Activated T-cell treated with anti-CD3 and anti-CD28 coated beads for 48 hours (primary cell): ENCODE data around the gene VSIG8.
A peak's percentile ranks its signal among the peaks of the same experiment; 100 is the strongest.
"Not testable (repeated sequence)": the region's sequence is repeated elsewhere in the genome, so short reads cannot be mapped to it uniquely, and the experiment has no call there.

Source experiments
- DNase-seq: peaks from one replicate; pipeline ENCODE4 v3.0.0-alpha.2; 2020; ENCODE audit warnings: low read depth

The VSIG8 gene, protein sequence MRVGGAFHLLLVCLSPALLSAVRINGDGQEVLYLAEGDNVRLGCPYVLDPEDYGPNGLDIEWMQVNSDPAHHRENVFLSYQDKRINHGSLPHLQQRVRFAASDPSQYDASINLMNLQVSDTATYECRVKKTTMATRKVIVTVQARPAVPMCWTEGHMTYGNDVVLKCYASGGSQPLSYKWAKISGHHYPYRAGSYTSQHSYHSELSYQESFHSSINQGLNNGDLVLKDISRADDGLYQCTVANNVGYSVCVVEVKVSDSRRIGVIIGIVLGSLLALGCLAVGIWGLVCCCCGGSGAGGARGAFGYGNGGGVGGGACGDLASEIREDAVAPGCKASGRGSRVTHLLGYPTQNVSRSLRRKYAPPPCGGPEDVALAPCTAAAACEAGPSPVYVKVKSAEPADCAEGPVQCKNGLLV

DNA sequence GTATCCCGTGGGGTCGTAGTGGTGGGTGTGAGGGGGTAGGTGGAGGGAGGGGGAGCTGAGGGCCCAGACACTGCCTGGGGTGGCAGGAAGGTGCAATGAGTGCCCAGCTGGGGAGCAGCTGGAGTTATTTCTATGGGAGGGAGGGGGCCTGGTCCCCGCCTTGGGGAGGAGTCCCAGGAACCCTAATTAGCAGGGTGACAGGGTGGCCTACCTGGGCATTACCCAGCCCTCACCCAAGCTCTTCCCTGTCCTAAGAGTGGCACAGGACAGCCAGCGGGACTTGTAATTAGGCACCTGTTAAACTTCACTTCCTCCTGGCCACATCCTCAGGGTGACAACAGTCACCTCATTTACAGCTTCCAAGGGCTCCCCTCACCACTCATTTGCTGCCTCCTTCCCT is at the start of gene VSIG8:
Gene VSIG8 (minus strand): TSS at position 101 of the 400 bp plus-strand sequence. CDS start 136 bp downstream, outside the sequence.
- no peak for DNase-seq

DNA sequence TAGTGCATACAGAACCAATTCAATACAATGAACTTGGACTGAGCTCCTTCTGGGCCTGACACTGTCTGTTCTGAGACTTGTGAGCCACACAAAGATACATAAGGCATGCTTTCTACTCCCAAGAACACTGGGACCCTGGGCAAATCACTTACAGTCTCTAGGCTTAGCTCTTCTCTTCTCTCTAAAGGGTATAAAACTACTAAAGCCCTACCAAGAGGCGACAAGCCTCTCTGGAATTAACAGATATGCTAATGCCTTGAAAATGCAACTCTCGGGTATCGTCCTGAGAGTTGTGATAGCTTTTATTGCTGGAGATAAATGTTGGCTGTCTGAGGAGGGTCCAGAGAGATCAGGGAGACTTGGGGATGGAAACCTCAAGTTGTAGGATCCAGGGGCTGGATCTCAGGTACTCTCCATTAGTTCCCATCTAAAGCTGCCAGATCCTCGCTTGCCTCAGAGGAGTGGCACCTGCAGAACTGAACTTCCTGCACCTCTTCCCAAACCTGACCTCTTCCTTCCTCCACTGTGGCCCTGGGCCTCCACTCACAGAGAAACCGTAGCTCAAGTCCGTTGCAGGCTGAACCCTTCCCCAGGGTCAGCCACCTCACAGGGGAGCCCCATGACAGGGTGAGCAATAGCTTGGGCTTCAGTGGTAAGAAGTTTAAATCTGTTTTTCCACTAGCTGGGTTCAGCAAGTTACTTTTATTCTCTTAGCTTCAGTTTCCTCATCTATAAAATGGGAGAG is 49.0 kb upstream of the VSIG8 start:
- DNase-seq, result no peak

DNA sequence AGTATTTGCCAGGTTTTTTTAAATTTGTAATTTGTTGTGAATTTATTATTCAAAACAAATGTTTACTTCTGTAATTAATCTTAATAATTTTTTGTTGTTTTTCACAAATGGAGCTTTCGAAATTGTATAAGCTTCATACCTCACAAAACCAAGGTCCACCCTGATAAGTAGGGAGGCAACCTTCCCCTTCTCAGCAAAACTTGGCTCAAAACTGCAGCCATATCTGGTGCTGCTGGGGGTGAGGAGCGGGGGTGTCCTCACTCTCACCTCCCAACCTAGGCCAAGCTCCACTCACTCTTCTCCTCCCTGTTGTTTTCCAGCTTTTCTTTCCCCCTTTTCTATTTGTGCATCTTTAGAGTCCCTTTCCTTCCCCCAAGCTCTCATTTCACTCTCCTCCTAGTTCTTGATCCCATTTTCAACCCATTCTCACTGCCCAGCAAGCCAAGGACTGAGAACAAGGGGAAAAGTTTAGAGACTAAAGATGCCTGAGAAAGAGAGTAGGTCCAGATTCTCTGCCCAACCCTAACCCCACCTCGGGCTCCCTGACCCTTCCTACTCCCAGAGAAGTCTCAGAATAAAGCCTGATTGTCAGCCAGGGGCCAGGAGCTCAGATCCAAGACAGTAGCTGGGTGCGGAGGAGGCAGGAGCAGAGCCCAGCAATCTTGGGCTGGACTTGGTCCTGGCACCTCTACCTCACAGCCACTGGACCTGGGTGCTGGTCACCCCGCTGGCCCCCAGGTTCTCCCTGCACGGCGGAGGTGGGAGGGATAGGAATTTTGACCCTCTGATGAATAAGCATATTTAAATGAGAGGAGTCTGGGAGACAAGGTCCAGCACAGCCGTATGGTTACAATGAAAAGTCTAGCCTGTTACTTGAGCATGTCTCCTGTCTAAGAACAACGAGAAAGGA is 45.8 kb upstream of the VSIG8 start:
- no peak for DNase-seq

DNA sequence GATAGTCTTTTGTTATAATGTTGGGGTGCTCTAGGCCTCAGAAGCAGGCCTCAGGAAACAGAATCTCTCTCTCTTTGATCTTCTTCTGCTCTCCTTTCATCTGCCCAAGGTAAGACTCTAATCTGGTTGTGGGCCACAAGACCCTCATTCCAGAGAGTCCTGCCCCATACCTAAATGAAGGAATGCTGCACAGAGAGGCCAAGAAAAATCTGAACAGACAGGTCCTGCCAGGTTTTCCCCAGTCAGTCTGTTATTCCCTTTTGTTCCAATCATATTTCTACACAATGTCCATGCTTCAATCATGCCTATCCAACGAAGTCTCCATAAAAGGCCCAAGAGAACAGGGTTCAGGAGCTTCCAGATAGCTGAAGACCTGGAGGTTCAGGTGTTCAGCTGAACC is 44.5 kb upstream of the VSIG8 start:
- no peak for DNase-seq

DNA sequence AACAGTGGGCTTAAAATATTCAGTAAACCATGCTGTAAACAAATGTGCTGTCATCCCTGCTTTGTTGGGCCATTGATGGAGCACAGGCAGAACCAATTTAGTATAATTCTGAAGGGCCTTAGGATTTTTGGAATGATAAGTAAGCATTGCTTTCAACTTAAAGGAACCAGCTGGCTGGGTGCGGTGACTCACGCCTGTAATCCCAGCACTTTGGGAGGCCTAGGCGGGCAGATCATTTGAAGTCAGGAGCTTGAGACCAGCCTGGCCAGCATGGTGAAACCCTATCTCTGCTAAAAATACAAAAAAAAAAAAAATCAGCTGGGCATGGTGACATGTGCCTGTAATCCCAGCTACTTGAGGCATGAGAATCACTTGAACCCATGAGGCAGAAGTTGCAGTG is 41.6 kb upstream of the VSIG8 start:
- not testable (repeated sequence) for DNase-seq

DNA sequence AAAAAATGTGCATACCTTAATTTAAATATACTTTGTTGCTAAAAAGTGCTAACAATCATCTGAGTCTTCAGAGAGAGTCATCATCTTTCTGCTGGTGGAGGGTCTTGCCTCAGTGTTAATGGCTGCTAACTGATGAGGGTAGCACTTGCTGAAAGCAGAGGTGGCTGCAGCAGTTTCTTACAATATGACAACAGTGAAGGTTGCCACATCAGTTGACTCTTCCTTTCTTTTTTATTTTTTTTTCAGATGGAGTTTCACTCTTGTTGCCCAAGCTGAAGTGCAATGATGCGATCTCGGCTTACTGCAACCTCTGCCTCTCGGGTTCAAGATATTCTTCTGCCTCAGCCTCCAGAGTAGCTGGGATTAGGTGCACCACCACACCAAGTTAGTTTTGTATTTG is 40.1 kb upstream of the VSIG8 start:
- DNase-seq, result no peak

DNA sequence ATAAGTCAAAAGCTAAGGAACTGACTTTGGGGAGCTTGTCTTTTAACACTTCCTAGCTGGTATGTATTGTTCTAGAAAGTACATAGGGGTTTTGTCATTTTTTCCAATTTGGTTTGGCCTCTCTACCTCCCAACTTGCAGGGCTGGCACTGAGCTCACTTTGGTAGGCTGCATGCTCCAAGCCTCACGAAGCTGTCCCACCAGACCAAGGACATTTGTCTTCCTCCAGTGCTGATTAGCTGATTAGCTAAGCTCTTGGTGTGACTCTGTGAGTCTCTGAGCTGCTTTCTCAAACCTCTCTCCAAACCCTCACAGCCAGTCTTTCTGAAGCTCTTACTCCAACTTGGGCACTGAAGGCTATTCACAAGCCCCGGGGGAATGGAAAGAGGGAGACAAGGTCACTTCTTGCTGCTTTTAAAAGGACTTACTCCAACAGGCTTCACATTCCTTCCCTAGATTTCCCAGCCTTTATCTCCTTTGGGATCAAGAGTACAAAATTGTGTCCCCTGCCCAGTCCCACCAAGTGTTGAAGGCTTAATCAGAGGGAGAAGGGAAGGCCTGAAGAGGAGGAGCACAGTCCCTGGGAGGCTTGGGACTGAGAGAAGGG is 38.4 kb upstream of the VSIG8 start:
- DNase-seq, result no peak

DNA sequence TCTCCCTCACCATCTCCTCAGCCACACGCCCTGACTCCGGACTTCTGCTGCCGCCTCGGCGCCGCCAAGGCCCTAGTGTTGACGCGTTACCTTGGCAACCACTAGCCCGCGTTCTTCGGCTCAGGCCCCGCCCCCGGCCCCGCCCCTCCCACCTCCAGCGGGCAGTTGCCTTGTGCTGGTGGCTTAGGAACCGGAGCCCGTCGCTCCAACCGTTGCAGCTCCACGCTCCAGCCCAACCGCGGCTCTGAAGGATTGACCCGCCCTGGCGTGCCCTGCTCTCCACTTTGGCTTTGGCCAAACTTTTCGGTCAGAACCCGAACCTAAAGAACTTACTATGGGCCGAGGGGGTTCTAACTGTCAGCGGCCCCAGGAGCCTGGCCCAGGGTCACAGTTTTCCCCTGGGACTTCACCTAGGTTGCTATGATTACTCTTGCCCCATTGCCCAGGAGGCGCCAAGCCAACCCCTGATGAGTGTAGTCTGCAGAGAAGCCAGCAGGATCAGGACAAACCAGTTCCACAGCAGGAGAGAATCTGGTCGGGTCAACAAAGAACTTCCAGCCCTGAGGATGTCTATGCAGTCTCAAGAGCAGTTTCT is 37.7 kb upstream of the VSIG8 start, which contains the start of gene CFAP45:
Gene CFAP45 (minus strand): TSS at position 80 of the 595 bp plus-strand sequence. CDS start 67 bp downstream, at position 13.
- no peak for DNase-seq

DNA sequence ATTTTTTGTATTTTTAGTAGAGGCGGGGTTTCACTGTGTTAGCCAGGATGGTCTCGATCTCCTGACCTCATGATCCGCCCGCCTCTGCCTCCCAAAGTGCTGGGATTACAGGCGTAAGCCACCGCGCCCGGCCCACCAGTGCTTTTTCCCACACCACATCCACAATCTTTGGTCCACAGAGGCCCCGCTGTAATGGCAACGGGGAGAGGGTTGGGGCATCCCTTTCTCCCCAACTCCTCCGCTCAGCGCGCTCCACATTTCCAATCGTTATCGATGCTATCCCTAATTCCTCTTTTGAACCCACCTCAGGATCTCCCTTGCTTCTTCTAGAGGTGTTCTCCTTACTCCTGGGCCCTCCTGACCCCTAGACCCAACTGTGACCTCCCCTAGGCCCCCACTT is 37.2 kb upstream of the VSIG8 start:
- not testable (repeated sequence) for DNase-seq

DNA sequence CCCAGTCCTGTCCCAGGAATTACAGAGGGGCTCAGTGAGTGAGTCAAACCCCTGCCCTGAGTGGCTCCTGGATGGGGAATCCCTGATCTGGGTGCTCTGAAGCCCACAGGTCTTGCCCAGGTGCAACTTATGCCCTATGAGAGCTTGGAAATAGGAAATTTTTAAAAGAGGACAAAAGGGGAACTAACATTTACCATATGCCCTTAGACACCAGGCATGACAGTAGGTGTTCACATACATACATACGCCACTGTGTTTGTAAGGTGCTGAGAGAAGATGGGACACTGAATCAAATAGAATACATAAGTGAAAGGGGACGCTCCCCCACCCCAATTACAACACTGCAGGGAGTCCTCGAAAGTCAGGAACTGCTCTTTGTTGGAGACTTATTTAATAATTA is 36.1 kb upstream of the VSIG8 start:
- DNase-seq, result no peak

DNA sequence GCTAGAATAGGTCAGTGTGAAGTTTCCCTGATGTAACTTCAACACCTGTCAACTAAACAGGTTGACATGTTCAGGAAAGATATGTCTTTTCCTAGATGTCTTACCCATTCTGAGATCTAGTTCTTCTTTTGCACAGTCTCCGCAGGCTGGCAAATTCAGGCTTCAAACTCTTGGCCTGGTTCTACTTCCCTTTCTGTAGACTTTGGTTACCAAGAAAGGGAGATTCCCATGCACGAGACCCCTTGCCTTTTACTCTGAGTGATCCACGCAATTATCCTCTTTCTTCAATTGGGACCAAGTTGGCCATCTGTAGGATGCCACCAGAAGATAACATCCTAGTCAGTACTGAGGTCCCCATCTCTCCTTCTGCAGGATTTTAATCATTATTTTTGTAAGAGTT is 35.5 kb upstream of the VSIG8 start:
- DNase-seq, result no peak

DNA sequence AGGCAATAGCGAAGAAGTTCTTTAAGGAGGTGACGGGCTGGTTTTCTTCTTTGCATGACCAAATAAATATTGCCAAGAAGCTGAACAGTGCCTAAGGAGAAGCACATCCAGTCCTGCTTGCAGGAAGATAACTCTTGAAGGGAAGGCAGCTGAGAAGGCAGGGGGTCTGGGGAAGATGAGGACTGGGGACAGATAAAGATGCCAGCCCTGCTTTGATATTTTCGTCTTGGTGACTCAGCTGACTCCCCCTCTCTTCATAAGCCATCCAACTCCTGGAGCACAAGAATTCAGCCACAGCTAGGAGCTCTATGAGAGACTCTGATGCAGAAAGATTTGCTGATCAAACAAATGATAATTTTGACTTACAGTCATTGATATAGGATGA is 34.1 kb upstream of the VSIG8 start:
- no peak for DNase-seq

DNA sequence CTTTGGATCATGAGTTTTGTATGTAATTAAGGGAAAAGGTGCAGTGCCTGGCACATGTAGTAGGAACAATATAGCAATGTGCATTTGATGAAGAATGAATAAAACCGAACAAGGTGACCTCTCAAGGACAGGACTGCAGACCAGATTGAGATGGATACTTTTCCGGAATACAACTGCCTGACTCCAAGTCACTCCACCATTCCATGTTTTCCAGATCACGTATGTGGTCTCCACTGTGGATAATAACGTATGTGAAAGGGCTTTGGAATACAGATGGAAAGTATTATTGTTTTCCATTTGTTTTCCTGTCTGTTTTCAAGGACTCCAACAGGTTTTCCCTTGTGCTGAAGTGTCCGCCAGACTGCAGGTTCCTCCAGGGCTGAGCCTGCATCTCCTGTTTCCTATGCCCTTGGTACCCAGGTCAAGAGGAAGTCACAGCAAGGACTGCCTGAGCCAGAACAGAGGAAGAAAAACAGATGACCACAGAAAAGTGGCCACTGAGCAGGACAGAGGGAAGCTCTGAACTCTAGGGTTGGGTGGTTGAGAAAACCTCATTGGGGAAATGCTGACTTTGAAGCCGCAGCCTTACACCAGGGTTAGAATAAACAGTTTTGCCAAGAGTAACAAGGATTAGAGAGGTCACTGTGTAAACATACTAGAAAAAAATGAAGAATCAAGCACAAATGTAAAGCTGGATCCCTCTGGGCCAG is 33.5 kb upstream of the VSIG8 start:
- no peak for DNase-seq

DNA sequence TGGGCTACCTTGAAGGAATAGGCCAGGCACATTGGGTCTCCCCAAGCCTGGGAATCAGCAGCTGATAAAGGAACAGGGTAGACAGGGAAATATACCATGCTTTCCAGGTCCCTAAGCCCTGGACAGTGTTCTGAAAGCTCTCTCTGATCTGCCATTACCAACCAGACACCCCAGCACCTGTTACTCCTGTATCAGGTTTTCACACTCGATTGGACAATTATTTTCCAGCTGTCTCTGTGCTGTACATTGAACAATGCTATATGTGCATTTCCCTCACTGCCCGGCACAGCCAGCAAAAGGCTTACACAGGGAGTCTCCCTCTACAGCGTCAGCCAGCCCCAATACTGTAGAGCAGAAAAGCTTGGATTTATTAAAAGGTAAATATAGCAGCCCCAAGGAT is 32.8 kb upstream of the VSIG8 start:
- DNase-seq, result no peak

DNA sequence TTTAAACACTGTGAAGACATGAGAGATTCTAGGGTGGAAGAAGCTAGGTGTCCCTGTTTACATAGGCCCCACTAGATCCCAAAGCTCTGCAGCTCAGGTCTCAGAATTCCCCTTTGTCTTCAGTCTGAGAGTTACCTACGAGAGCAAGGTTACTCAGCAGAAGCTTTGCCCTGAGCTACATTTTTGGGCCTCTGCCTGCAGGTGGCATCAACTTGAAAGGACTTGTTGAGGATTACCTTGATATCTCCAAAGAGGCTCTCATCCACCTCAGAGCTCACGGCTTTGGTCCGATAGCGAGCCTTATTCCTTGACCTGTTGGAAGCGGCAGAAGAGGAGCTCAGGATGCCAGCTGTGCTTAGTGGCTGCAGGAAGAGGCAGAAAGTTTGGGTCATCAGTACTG is 30.5 kb upstream of the VSIG8 start:
- no peak for DNase-seq

DNA sequence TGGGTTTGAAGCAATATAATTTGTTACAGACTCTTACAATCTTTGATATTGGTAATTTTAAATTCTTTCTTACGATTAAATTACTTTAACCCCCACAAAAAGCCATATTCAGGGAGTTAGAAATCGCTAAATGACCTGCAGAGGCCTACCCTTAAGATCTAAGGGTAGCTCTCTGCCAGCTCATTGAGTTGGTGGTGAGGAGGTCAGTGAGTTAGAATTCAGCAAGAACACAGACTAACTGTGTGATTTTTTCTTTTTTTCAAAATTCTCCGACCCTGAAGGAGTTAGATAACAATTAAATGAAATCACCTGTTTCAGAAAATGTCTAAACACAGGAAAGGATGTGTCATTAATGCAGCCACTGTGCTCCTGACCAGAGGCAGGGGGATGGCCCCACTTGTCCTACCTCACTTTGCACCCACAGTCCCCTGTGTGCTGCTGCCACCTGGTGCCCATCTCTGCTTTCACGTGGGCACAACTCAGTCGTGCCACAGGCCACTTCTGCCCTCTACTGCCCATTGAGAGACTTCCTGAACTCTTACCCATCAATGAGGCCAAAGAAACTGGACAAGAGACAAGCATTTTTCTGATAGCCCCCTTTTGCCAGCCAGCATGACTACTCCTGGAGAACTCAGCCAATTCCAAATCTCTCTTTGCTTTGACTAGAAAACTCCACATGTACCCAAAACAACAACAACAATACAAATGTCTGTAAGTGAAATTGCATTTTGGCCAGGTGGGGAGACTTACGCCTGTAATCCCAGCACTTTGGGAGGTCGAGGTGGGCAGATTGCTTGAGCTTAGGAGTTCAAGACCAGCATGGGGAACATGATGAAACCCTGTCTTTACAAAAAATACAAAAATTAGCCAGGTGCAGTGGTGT is 29.1 kb upstream of the VSIG8 start:
- peak; percentile 72 for DNase-seq

DNA sequence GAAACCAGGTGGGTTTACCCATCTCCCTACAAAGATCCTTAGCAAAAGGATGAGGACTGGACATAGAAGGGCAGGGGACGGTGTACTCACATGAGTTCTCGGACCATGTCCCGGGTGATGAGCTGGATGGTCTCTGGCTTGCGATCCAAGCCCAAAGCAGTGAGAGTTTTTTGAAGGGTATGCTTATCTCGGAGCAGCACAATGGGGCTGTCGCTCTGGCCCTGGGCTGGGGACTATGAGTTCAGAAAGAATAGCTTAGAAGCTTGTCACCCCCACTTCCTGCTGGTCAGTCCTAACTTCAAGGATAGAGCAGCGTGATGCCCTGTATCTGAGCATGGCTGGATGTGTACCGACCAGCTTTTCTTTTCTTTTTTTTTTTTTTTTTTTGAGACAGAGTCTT is 27.9 kb upstream of the VSIG8 start:
- DNase-seq, result no peak

DNA sequence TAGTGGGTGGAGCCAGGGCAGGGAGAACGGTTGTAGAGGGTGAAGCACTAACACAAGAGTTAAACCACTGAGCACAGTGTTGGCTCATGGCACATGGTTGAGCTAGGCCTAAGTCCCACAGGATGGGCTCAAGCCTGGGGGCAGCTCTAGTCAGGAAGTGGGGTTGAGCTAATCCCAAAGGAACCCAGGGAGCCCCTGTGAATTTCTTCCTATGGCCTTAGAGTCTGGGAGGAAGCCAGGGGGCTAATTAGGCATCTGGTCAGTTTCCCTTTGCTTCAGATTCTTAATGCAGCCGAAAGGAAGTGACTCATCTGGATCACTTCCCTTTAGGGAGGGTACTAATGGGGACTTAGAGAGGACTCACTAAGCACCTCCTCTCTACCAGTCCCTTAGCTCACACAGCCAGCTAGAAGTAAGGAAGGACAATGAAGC is 27.4 kb upstream of the VSIG8 start:
- no peak for DNase-seq

DNA sequence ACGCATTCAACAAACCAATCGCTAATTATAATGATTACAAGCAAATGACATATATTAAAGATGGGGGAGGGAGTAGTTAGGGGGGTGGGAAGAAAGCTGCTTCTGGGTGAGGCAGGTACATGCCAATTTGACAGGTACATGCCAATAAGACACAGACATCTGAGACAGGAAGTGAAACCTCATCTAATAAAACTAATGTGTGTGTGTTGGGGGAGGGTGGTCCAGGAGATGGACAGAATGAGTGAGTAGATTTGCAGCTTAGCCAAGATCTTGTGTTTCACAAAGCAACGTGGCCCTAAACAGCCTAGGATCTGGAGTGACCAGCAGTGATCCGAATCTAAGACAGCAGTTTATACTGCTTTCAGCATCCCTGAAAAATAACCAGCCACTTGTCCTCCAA is 26.7 kb upstream of the VSIG8 start:
- DNase-seq, result no peak

DNA sequence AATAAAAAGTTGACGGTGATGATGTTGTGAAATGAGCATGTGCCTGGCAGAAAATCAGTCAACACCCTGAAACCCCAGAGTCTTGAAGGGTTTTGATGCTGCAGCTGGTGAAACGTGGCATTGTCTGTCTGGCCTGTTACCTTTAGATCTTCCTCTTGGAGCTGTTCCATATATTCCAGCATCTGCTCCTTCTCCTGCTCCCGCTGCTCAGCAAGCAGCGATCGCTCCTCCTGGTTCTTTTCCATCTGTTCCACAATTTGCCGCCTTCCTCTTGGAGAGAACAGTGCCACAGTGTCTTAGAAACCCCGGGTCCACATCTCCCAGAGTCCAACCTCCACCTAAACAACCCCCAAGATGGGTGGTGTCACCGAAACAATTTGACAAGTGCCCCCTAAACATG is 21.8 kb upstream of the VSIG8 start:
- DNase-seq, result no peak
